ENCODE results near the gene TMCO4.

TMCO4 gene

GRCh38 chr1:19684677-19685076 is 115.0 kb downstream of the TMCO4 start:
- no peak for DNase-seq (ENCODE audit: low spot score)

GRCh38 chr1:19683351-19683750 is 116.4 kb downstream of the TMCO4 start:
- no peak for DNase-seq (ENCODE audit: low spot score)

DNA sequence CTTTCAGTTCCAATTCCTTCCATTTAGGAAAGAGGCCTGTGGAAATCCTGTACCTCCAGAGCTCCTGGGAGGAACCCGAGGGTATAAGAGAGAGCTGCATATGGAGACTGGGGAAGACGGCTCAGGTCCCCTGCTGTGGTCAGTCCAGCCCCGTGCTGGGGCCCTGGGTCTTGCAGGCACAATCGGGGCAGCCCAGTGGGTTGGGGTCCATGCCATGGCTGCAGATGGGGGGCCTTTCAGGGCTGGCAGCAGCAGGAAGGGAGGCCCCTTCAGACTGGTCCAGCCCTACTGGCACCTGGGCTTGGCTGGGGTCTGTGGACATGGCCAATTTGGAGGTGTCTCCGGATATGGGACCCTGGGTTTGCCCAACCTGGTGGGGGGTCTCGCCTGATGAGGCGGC is 116.8 kb downstream of the TMCO4 start:
- no peak for DNase-seq (ENCODE audit: low spot score)

DNA sequence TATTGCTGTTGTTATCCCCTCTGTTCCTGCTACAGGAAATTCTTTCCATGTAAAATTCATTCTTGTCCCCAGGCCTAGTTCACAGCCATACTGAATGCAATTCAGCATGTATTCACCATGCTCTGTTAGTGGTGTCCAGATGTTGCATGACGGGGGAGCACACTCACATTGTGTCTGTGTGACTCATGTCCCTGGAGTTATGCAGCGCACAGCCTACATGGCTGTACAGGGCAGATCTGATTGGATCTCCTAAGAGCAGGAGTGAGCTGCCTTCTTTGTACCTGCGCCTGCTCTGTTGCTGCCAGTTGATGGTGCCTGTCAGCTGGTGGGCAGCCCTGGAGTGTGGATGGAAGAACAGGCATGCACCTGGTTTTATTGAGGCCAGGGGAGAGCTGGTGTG is 117.5 kb downstream of the TMCO4 start:
- no peak for DNase-seq (ENCODE audit: low spot score)

GRCh38 chr1:19680644-19681043 is 119.1 kb downstream of the TMCO4 start:
- DNase-seq (ENCODE audit: low spot score): no peak

GRCh38 chr1:19679691-19680090 is 120.0 kb downstream of the TMCO4 start:
- DNase-seq (ENCODE audit: low spot score): no peak

DNA sequence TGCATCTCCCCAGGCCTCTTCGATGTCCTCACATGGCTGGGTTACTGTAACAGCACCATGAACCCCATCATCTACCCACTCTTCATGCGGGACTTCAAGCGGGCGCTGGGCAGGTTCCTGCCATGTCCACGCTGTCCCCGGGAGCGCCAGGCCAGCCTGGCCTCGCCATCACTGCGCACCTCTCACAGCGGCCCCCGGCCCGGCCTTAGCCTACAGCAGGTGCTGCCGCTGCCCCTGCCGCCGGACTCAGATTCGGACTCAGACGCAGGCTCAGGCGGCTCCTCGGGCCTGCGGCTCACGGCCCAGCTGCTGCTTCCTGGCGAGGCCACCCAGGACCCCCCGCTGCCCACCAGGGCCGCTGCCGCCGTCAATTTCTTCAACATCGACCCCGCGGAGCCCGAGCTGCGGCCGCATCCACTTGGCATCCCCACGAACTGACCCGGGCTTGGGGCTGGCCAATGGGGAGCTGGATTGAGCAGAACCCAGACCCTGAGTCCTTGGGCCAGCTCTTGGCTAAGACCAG is 120.7 kb downstream of the TMCO4 start:
- DNase-seq (ENCODE audit: low spot score): no peak

GRCh38 chr1:19678493-19678892 is 121.2 kb downstream of the TMCO4 start:
- DNase-seq (ENCODE audit: low spot score): no peak

DNA sequence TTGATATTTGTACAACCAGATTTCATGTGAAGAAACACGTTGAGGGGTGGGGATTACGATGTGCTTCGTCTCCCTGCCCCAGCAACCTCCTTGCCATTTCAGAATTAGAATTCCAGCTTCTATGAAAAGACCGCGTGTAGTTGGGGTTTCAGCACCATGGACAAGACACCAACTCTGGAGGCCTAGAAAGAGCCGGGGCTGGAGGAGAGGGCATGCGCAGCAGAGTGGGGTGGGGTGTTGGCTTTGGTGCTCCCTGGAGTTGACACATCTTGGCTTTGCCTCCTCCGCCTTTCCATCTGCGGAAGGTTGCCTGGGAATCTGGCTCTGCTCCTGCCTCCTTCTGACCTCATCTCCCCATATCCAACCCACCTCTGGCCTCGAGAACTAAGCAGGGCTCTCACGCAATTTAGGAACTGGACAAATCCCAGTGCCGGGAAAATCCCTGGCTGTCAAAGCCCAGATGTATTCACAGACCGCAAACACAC is 123.2 kb downstream of the TMCO4 start:
- DNase-seq (ENCODE audit: low spot score): no peak

- no peak for DNase-seq (ENCODE audit: low spot score)
Observed at GRCh38 chr1:19675797-19676196, 123.9 kb downstream of the TMCO4 start.

- DNase-seq (ENCODE audit: low spot score): no peak
Observed at GRCh38 chr1:19672237-19672636, 127.5 kb downstream of the TMCO4 start.

DNA sequence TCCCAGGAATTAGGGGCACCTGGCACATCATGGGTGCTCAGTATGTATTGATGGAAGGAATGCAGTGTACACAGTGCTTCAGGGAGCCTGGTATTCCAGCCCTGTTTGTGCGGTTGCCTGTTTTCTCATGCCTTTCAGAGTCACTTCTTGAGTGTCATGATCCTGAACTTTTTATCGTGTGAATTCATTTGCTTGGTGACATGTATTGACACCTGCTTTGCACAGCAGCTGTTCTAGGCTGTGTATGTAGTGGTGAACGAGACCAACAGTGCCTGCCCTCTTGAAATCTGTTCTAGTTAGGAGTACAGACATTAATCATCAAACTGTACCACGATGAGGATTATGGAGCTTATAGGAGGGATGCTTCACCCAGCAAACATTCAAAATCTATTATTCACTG is 128.9 kb downstream of the TMCO4 start:
- no peak for DNase-seq (ENCODE audit: low spot score)

DNA sequence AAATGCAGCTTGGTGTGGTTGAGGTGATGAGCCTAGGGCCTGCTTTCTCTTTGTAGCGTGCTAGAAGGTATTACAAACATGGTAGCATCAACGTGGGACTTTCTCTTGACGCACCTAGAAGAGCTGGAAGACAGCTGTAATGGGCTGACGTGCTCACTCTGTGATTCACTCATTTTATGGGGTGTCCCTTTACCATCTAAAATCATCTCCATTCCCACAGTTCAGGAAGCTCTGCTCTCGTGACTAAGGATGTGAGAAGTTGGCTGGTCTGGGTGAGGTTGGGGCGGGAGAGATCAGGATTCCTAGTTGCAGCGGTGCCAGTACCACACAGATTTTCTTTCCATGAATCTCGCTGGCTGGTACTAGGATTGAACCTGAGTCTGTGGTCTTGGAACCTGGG is 130.8 kb downstream of the TMCO4 start:
- no peak for DNase-seq (ENCODE audit: low spot score)

DNA sequence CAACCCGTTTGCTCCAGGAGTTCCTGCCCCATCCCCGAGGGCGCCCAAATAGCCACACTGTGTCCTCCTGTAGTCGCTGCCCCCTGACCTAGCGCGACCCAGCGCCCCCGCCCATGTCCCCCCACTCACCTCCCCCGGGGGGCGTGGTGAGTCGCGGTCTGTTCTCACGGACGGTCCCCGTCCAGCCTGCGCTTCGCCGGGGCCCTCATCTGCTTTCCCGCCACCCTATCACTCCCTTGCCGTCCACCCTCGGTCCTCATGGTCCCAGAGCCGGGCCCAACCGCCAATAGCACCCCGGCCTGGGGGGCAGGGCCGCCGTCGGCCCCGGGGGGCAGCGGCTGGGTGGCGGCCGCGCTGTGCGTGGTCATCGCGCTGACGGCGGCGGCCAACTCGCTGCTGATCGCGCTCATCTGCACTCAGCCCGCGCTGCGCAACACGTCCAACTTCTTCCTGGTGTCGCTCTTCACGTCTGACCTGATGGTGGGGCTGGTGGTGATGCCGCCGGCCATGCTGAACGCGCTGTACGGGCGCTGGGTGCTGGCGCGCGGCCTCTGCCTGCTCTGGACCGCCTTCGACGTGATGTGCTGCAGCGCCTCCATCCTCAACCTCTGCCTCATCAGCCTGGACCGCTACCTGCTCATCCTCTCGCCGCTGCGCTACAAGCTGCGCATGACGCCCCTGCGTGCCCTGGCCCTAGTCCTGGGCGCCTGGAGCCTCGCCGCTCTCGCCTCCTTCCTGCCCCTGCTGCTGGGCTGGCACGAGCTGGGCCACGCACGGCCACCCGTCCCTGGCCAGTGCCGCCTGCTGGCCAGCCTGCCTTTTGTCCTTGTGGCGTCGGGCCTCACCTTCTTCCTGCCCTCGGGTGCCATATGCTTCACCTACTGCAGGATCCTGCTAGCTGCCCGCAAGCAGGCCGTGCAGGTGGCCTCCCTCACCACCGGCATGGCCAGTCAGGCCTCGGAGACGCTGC is 133.9 kb downstream of the TMCO4 start:
- DNase-seq (ENCODE audit: low spot score): no peak

- no peak for DNase-seq (ENCODE audit: low spot score)
Observed at GRCh38 chr1:19665186-19665495, 134.6 kb downstream of the TMCO4 start.

DNA sequence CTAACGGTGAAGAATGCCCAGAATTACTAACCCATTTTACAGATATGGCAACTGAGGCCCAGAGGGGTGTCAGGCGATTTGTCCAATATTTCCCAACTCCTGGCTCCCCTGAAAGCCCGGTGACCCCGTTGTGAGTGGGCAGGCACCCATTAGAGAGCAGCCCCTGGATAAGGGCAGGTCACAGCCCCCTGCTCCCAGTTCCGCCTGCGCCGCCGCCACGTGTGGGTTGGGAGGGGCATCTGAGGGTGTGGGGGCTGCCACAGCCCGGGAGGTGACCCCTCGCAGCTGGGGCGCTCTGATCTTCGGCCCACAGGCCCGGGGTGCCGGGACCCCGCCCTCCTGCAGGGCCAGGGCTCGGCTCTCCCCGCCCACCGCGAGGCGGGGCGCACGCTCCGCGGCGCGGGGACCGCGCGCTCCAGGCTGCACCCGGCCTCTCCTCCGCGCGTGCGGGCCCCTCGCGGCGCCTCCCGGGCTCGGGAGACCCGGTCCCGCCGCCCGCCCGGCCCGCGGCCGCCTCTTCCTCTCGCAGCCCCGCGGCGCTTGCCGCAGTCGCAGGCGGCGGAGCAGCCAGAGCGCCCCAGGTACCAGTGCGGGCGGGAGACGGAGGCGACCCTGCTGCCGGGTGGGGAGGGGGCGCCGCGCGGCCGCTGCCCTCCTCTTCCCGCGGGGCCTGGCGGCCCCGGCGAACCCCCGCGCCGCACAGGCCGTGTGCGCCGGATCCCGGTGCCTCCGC is 135.1 kb downstream of the TMCO4 start, which contains the start of gene HTR6:
Gene HTR6 (plus strand): TSS at position 423 of the 733 bp plus-strand sequence. CDS start 879 bp downstream, outside the sequence.
- DNase-seq (ENCODE audit: low spot score): no peak

DNA sequence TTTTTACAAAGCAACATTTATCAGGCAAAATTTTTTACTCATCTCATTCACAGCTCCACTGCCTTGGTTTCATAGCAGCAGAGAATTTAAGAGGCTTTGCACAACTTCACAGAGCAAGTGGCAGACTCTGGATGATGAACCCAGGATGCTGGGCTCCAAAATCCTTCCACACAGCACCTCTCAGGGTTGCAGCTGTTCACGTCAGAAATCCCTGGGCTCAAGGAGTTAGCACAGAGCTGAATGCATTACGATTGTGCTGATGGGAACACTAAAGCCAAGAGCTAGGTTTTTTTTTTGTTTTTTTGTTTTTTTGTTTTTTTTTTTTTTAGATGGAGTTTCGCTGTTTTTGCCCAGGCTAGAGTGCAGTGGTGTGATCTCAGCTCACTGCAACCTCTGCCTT is 137.4 kb downstream of the TMCO4 start:
- DNase-seq (ENCODE audit: low spot score): no peak

GRCh38 chr1:19661721-19662228 is 137.9 kb downstream of the TMCO4 start:
- DNase-seq (ENCODE audit: low spot score): peak; percentile 60

- no peak for DNase-seq (ENCODE audit: low spot score)
Observed at GRCh38 chr1:19658186-19658585, 141.5 kb downstream of the TMCO4 start.

GRCh38 chr1:19657511-19657910 is 142.2 kb downstream of the TMCO4 start:
- DNase-seq (ENCODE audit: low spot score): no peak

DNA sequence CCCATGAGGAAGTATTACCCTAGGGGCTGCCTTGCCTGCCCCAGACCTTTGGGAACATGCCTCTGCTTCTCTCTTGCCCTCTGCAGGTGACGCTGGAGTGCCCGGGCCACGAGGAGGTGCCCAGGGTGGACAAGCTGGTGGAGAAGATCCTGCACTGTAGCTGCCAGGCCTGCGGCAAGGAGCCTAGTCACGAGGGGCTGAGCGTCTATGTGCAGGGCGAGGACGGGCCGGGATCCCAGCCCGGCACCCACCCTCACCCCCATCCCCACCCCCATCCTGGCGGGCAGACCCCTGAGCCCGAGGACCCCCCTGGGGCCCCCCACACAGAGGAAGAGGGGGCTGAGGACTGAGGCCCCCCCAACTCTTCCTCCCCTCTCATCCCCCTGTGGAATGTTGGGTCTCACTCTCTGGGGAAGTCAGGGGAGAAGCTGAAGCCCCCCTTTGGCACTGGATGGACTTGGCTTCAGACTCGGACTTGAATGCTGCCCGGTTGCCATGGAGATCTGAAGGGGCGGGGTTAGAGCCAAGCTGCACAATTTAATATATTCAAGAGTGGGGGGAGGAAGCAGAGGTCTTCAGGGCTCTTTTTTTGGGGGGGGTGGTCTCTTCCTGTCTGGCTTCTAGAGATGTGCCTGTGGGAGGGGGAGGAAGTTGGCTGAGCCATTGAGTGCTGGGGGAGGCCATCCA is 142.8 kb downstream of the TMCO4 start:
- no peak for DNase-seq (ENCODE audit: low spot score)

Data from CD4-positive, alpha-beta T cell treated with Interleukin-15 for 4 hours (primary cell).